Stimulated activated naive CD8-positive, alpha-beta T cell treated with anti-CD3 and anti-CD28 coated beads, Interleukin-15, Interleukin-2, amounts not matched to agents 100 ng/mL and 50 ng/mL, for 24 hours (primary cell): ENCODE measurements around the gene ATP10B.

ENCODE experiments used
- H3K27ac Mint-ChIP-seq: one replicate; pipeline ENCODE4 v1.8.0; 2021; ENCODE audit warnings: mild to moderate bottlenecking, mixed read lengths
- H3K27me3 Mint-ChIP-seq: one replicate; pipeline ENCODE4 v1.8.0; 2021; ENCODE audit warnings: mixed read lengths
- H3K36me3 Mint-ChIP-seq: one replicate; pipeline ENCODE4 v1.8.0; 2021; ENCODE audit warnings: low read depth, mixed read lengths
- H3K4me1 Mint-ChIP-seq: one replicate; pipeline ENCODE4 v1.8.0; 2021; ENCODE audit warnings: low read depth, mixed read lengths
- H3K4me3 Mint-ChIP-seq: one replicate; pipeline ENCODE4 v1.8.0; 2021; ENCODE audit warnings: mild to moderate bottlenecking, mixed read lengths
- H3K9me3 Mint-ChIP-seq: one replicate; pipeline ENCODE4 v1.8.0; 2021; ENCODE audit warnings: mixed read lengths

The ATP10B gene

GRCh38 chr5:160792732-160793529 is 59.1 kb downstream of the ATP10B start:
- Mint-ChIP-seq H3K4me1 (peaks cover 2% of the 10 kb centered on the region), H3K27ac (no peak overlapping the region), H3K36me3 (no peaks in the 10 kb centered on the region), H3K27me3 (no peaks in the 10 kb centered on the region), H3K4me3 (no peak overlapping the region), H3K9me3 (no peaks in the 10 kb centered on the region)

GRCh38 chr5:160792281-160792680 is 59.7 kb downstream of the ATP10B start:
- Mint-ChIP-seq H3K4me3 (no peak overlapping the region), H3K27me3 (no peaks in the 10 kb centered on the region), H3K9me3 (no peaks in the 10 kb centered on the region), H3K4me1 (no peaks in the 10 kb centered on the region), H3K36me3 (no peaks in the 10 kb centered on the region), H3K27ac (no peak overlapping the region)

DNA sequence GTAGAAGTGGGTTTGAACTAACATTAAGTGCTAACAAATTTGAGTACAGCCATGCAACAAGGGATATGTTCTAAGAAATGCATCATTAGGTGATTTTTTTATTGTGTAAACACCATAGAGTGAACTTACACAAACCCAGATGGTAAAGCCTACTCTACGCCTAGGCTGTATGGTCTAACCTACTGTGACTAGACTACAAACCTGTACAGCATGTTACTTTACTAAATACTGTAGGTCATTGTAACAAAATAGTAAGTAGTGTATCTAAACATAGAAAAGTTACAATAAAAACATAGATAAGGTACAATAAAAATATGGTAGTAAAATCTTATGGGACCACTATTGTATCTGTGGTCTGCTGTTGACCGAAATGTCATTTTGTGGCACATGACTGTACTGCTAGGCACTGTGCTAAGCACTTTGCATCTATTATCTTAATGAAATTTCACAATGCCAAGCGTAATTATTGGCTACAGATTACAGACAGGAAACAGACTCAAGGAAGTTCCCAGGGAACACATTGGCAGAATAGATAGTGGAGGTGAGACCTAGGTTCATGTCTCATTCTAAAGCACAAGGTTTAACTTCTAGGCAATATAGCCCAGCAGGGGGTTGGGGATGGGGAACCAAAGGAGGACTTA is 62.7 kb downstream of the ATP10B start:
- Mint-ChIP-seq H3K9me3 (no peaks in the 10 kb centered on the region), H3K27me3 (no peaks in the 10 kb centered on the region), H3K27ac (no peak overlapping the region), H3K4me3 (no peak overlapping the region), H3K36me3 (no peaks in the 10 kb centered on the region), H3K4me1 (no peaks in the 10 kb centered on the region)

DNA sequence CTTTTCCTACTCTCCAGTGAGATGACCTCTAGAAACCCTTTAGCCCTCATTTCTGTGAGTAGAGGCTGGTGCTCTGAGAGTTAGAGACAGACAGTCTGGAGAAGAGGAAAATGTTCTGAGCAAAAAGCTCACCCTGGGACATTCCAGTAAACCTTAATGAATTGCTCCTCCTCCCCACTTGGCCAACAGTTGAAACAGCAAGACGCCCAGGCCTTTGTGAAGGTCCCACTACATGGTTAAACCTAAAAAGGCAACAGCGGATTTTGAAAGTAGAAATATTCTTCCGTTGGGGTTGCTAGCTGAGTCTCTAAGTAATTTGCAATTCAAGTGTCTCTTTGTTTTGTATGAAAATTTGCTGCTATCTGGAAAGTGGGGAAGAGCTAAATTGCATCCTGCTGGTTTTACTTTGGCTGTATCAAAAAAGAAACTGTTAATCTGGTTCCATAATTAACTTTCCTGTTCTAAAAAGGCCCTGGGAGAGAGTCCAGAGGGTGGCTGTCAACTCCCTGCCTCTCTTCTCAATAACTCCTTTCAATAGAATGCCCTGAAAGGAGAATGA is 63.8 kb downstream of the ATP10B start:
- H3K27me3 Mint-ChIP-seq = no peaks in the 10 kb centered on the region
- H3K4me3 Mint-ChIP-seq = no peak overlapping the region
- no peak overlapping the region for H3K27ac Mint-ChIP-seq
- no peaks in the 10 kb centered on the region for H3K4me1 Mint-ChIP-seq
- no peaks in the 10 kb centered on the region for H3K36me3 Mint-ChIP-seq
- H3K9me3 Mint-ChIP-seq = no peaks in the 10 kb centered on the region

GRCh38 chr5:160787240-160787639 is 64.8 kb downstream of the ATP10B start:
- Mint-ChIP-seq H3K4me3 (no peak overlapping the region), H3K4me1 (no peaks in the 10 kb centered on the region), H3K27me3 (no peaks in the 10 kb centered on the region), H3K27ac (no peak overlapping the region), H3K36me3 (no peaks in the 10 kb centered on the region), H3K9me3 (no peaks in the 10 kb centered on the region)

GRCh38 chr5:160774666-160775315 is 77.2 kb downstream of the ATP10B start:
- Mint-ChIP-seq H3K27me3 (peaks cover 10% of the 10 kb centered on the region), H3K27ac (no peak overlapping the region), H3K4me1 (no peaks in the 10 kb centered on the region), H3K9me3 (no peaks in the 10 kb centered on the region), H3K36me3 (no peaks in the 10 kb centered on the region), H3K4me3 (no peak overlapping the region)

- Mint-ChIP-seq H3K36me3 (no peaks in the 10 kb centered on the region), H3K9me3 (no peaks in the 10 kb centered on the region), H3K27ac (no peak overlapping the region), H3K4me3 (no peak overlapping the region), H3K27me3 (peaks cover 10% of the 10 kb centered on the region), H3K4me1 (no peaks in the 10 kb centered on the region)
Measured at GRCh38 chr5:160773646-160774410, 78.2 kb downstream of the ATP10B start.

GRCh38 chr5:160772854-160773253 is 79.2 kb downstream of the ATP10B start:
- no peaks in the 10 kb centered on the region for H3K36me3 Mint-ChIP-seq

GRCh38 chr5:160770718-160771117 is 81.3 kb downstream of the ATP10B start:
- no peaks in the 10 kb centered on the region for H3K9me3 Mint-ChIP-seq
- no peak overlapping the region for H3K4me3 Mint-ChIP-seq
- H3K36me3 Mint-ChIP-seq = no peaks in the 10 kb centered on the region
- H3K27me3 Mint-ChIP-seq = peaks cover 6% of the 10 kb centered on the region
- no peak overlapping the region for H3K27ac Mint-ChIP-seq
- no peaks in the 10 kb centered on the region for H3K4me1 Mint-ChIP-seq

More at GRCh38 chr5:160772854-160773253, 79.2 kb downstream of the ATP10B start:
- Mint-ChIP-seq H3K27me3 (peaks cover 10% of the 10 kb centered on the region), H3K9me3 (no peaks in the 10 kb centered on the region), H3K4me3 (no peak overlapping the region), H3K4me1 (no peaks in the 10 kb centered on the region), H3K27ac (no peak overlapping the region)

- Mint-ChIP-seq H3K4me3 (no peak overlapping the region), H3K4me1 (no peaks in the 10 kb centered on the region), H3K36me3 (no peaks in the 10 kb centered on the region), H3K9me3 (no peaks in the 10 kb centered on the region), H3K27ac (no peak overlapping the region), H3K27me3 (peaks cover 6% of the 10 kb centered on the region)
Measured at GRCh38 chr5:160769301-160769700, 82.7 kb downstream of the ATP10B start.

DNA sequence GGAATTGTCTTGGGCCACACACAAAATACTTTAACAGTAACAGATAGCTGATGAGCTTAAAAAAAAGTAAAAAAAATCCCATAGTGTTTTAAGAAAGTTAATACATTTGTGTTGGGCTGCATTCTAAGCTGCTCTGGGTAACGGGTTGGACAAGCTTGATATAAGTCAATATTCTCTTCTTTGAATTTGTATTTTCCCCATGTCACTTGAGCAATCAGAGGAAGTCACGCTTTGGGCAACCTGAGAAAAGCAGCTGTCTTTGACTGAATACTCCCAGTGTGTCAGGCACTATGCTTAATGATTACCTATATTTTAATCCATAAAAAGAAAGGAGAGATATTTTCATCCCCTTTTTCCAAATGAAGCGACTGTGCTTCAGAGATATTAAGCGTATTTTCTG is 84.9 kb downstream of the ATP10B start:
- peaks cover 5% of the 10 kb centered on the region for H3K9me3 Mint-ChIP-seq
- no peak overlapping the region for H3K27ac Mint-ChIP-seq
- no peak overlapping the region for H3K4me3 Mint-ChIP-seq
- H3K36me3 Mint-ChIP-seq = no peaks in the 10 kb centered on the region
- H3K27me3 Mint-ChIP-seq = peaks cover 10% of the 10 kb centered on the region
- no peaks in the 10 kb centered on the region for H3K4me1 Mint-ChIP-seq

DNA sequence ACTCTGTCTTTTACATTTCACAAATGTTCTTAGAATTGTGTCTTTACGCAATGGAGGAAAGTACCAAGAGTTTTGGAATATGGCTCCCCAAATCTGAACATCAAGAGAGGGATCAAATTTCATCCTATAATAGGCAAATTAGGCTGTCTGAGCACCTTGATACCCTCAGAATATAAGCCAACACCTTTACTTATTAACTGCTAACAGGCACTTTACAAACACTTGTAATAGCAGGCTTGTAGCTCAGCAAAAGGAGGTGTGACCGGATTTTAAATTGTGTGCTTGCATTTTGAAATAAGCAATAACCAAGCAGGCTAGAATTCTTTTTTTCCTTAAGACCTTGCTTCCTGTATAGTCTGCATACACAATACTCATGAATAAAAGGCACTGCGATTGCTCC is 92.0 kb downstream of the ATP10B start:
- Mint-ChIP-seq H3K36me3 (no peaks in the 10 kb centered on the region), H3K4me3 (no peak overlapping the region), H3K27ac (no peak overlapping the region), H3K4me1 (no peaks in the 10 kb centered on the region), H3K27me3 (peaks cover 7% of the 10 kb centered on the region), H3K9me3 (peaks cover 5% of the 10 kb centered on the region)

- Mint-ChIP-seq H3K4me1 (no peaks in the 10 kb centered on the region), H3K27me3 (no peaks in the 10 kb centered on the region), H3K36me3 (no peaks in the 10 kb centered on the region), H3K27ac (no peak overlapping the region), H3K4me3 (no peak overlapping the region), H3K9me3 (no peaks in the 10 kb centered on the region)
Measured at GRCh38 chr5:160757194-160757593, 94.8 kb downstream of the ATP10B start.

- Mint-ChIP-seq H3K27ac (no peak overlapping the region), H3K4me3 (no peak overlapping the region), H3K27me3 (no peaks in the 10 kb centered on the region), H3K36me3 (no peaks in the 10 kb centered on the region), H3K9me3 (no peaks in the 10 kb centered on the region), H3K4me1 (no peaks in the 10 kb centered on the region)
Measured at GRCh38 chr5:160750938-160751657, 100.9 kb downstream of the ATP10B start.
